Endothelial cell of umbilical vein (primary cell): Measurements from ENCODE around the gene DDOST. TPM values are rescaled to one million over a fixed set of nuclear protein-coding genes. Genes with fewer than 3 reads are reported as not detected.

ENCODE experiments used
- BruUV-seq: library from RNA; stranded (reverse); fragments of 400-500 nt; replicated peaks from 2 replicates; lab custom pipeline; 2021; lab: Mats Ljungman, UMichigan
- CTCF ChIA-PET: fragments of 300-600, 350-600 bp; sonication (Branson Sonifier 250); formaldehyde crosslinking; loops from one replicate; lab custom pipeline; 2021; ENCODE audit warnings: antibody characterized with exemption, inconsistent platforms; lab: Charles Lee
- POLR2A ChIA-PET: fragments of 300-600, 350-600 bp; sonication (Branson Sonifier 250); formaldehyde crosslinking; loops from one replicate; lab custom pipeline; 2021; ENCODE audit warnings: antibody characterized with exemption, inconsistent platforms; lab: Charles Lee
- DNase-seq: peaks from one replicate; pipeline ENCODE4 v3.0.0-alpha.2; 2011; ENCODE audit warnings: low read depth, low spot score
- FAIRE-seq: peaks from 2 replicates; lab custom pipeline; 2011; peaks lifted over from hg19 to GRCh38; lab: Jason Lieb, UNC
- H2AFZ ChIP-seq: 2 replicates; pipeline ENCODE4 v1.6.0; 2012; ENCODE audit warnings: low read depth, low read length, control low read depth, inconsistent platforms
- H3K27ac ChIP-seq: 2 replicates; pipeline ENCODE4 v1.5.1; 2011; ENCODE audit warnings: low read depth, mild to moderate bottlenecking, control low read depth, low read length, moderate library complexity; ENCODE audit not compliant: insufficient read depth
- H3K27me3 ChIP-seq, 2 experiments: 2 replicates each; pipeline versions ENCODE4 v1.6.0 to v1.6.1; 2011; ENCODE audit warnings: low read length in 2 of 2, mixed read lengths in 1 of 2; ENCODE audit not compliant: control insufficient read depth in 2 of 2, insufficient read depth in 2 of 2
- H3K36me3 ChIP-seq, 2 experiments: 2 replicates in 1 of 2; 3 replicates in 1 of 2; pipeline ENCODE4 v1.5.1; 2011; ENCODE audit warnings: low read length in 2 of 2, mild to moderate bottlenecking in 1 of 2, moderate library complexity in 1 of 2; ENCODE audit not compliant: control insufficient read depth in 2 of 2, insufficient read depth in 2 of 2; ENCODE audit errors: extremely low read depth in 1 of 2
- H3K4me1 ChIP-seq: 3 replicates; pipeline ENCODE4 v1.5.1; 2011; ENCODE audit warnings: mild to moderate bottlenecking, low read length; ENCODE audit not compliant: control insufficient read depth, insufficient read depth; ENCODE audit errors: extremely low read depth
- H3K4me2 ChIP-seq: 2 replicates; pipeline ENCODE4 v1.6.1; 2011; ENCODE audit warnings: low read length, control low read depth, mixed read lengths; ENCODE audit not compliant: insufficient read depth
- H3K4me3 ChIP-seq, 3 experiments: fragments of 200-600 bp in 1 of 3; sonication (generic), shearing (Covaris generic) in 1 of 3; replicated peaks in 1 of 3; 2 replicates each; pipeline ENCODE4 v1.5.1; 2011 to 2016; ENCODE audit warnings: control low read depth in 3 of 3, low read length in 3 of 3, mild to moderate bottlenecking in 2 of 3, inconsistent platforms in 1 of 3, low read depth in 1 of 3, moderate library complexity in 1 of 3; ENCODE audit not compliant: insufficient read depth in 1 of 3
- H3K79me2 ChIP-seq: 2 replicates; pipeline ENCODE4 v1.6.0; 2012; ENCODE audit warnings: low read length, inconsistent platforms; ENCODE audit not compliant: control insufficient read depth, insufficient read depth
- H3K9ac ChIP-seq: replicated peaks from 2 replicates; pipeline ENCODE3; 2011; ENCODE audit warnings: low read length, control low read depth; ENCODE audit not compliant: insufficient read depth; ENCODE audit errors: extremely low read depth
- H3K9me1 ChIP-seq: replicated peaks from 3 replicates; pipeline ENCODE4 v1.6.0; 2011; ENCODE audit warnings: mild to moderate bottlenecking, low read length; ENCODE audit not compliant: control insufficient read depth, insufficient read depth; ENCODE audit errors: extremely low read depth
- H3K9me3 ChIP-seq: replicated peaks from 2 replicates; pipeline ENCODE4 v1.5.1; 2012; ENCODE audit warnings: low read length, inconsistent platforms; ENCODE audit not compliant: control insufficient read depth, insufficient read depth
- H4K20me1 ChIP-seq: replicated peaks from 2 replicates; pipeline ENCODE3; 2011; ENCODE audit warnings: mild to moderate bottlenecking, low read length; ENCODE audit not compliant: control insufficient read depth, insufficient read depth; ENCODE audit errors: extremely low read depth
- CTCF ChIP-seq, 2 donors: IDR thresholded peaks; 1 replicate in 1 of 2; 2 replicates in 1 of 2; pipeline ENCODE4 v1.5.1; 2011; ENCODE audit warnings: low read length in 2 of 2, mild to moderate bottlenecking in 2 of 2, moderate library complexity in 2 of 2, control low read depth in 1 of 2, inconsistent platforms in 1 of 2, low read depth in 1 of 2; ENCODE audit not compliant: insufficient read depth in 1 of 2; ENCODE audit errors: extremely low read depth in 1 of 2
- EZH2 ChIP-seq: IDR thresholded peaks from 2 replicates; pipeline ENCODE4 v1.6.1; 2012; ENCODE audit warnings: borderline replicate concordance, low read depth, mild to moderate bottlenecking, moderate library complexity, low read length, inconsistent platforms; ENCODE audit not compliant: severe bottlenecking
- FOS ChIP-seq: IDR thresholded peaks from 2 replicates; pipeline ENCODE4 v1.6.1; 2011; ENCODE audit warnings: mild to moderate bottlenecking, low read length, moderate library complexity, borderline replicate concordance; ENCODE audit not compliant: insufficient read depth
- GATA2 ChIP-seq: IDR thresholded peaks from 2 replicates; pipeline ENCODE4 v1.7.0; 2011; ENCODE audit warnings: low read depth, mild to moderate bottlenecking, moderate library complexity, mixed read lengths, low read length; ENCODE audit not compliant: insufficient read length, insufficient read depth
- JUN ChIP-seq: IDR thresholded peaks from 2 replicates; pipeline ENCODE4 v1.6.1; 2011; ENCODE audit warnings: borderline replicate concordance, low read depth; ENCODE audit not compliant: insufficient read length, insufficient read depth
- MAX ChIP-seq: IDR thresholded peaks from 2 replicates; pipeline ENCODE4 v1.6.1; 2011; ENCODE audit not compliant: insufficient read depth, insufficient read length
- MYC ChIP-seq: IDR thresholded peaks from one replicate; pipeline ENCODE4 v1.6.1; 2011; ENCODE audit warnings: mild to moderate bottlenecking, low read depth, low read length
- POLR2A ChIP-seq: IDR thresholded peaks from 2 replicates; pipeline ENCODE4 v1.6.1; 2012; ENCODE audit warnings: low read depth, mild to moderate bottlenecking, control low read depth, low read length
- POLR2AphosphoS5 ChIP-seq: IDR thresholded peaks from 2 replicates; pipeline ENCODE4 v1.6.1; 2012; ENCODE audit warnings: low read depth, mild to moderate bottlenecking, control low read depth, low read length, moderate library complexity; ENCODE audit not compliant: insufficient read depth
- dilution Hi-C: fragments of 300-500 bp; cut with MboI; formaldehyde crosslinking; loops from one replicate; pipeline ENCODE4 v1.15.0; 2019; ENCODE audit warnings: low sequenced_read_pairs; ENCODE audit not compliant: extremely low pct_ligation_motif_present
- intact Hi-C: fragments of 100-400 bp; cut with micrococcal nuclease; formaldehyde crosslinking; loops from one replicate; pipeline ENCODE4 v1.10.0; 2022
- polyA plus RNA-seq, 4 experiments: library from polyadenylated mRNA; depleted of rRNA in 3 of 4; stranded (reverse) in 3 of 4; unstranded in 1 of 4; fragments of >200 nt; gene quantifications; 2 replicates each; pipeline versions ENCODE4 v1.2.1 to v1.2.3, GENCODE V29; 2011 to 2012; ENCODE audit warnings: missing spikeins in 1 of 4
- total RNA-seq: library from RNA; stranded (reverse); gene quantifications from 2 replicates; pipeline ENCODE4 v1.2.3, GENCODE V29; 2021

DDOST gene
- total and polyA plus RNA-seq, 2 donors (not counting 3 experiments of a cell fraction or from before 2014, with no cell fraction given), result 319 to 533 TPM

DNA sequence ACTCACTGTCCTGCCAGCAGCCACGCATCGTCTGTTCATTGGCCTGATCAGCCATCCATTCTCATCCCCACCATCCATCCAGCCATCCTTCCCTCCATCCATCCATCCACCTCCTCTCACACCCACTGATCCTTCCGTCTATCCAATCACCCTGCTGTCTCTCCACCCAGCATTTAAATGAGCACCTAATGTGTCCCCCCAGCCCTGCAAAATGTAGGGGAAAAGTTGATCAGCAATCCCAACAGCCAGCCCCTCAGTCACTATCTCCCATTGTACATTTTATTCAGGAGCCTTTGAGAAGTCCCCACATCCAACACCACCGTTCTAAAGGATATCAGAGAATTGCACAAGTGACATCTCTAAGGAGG is 11.1 kb upstream of the DDOST start:
- Histone ChIP-seq H3K36me3 (no peaks in the 10 kb centered on the region), H3K27me3 (peaks cover 0 to 3% of the 10 kb centered on the region in 2 experiments), H3K4me3 (no peak overlapping the region), H3K9me3 (no peaks in the 10 kb centered on the region), H3K4me2 (no peak overlapping the region), H4K20me1 (no peaks in the 10 kb centered on the region), H3K9ac (no peak overlapping the region), H3K79me2 (no peaks in the 10 kb centered on the region), H3K27ac (no peak overlapping the region), H3K9me1 (no peaks in the 10 kb centered on the region), H3K4me1 (no peaks in the 10 kb centered on the region), H2AFZ (no peak overlapping the region)
- no peak for TF ChIP-seq POLR2A
- TF ChIP-seq CTCF (IDR thresholded peaks at IDR 0.05; ENCODE audit: extremely low read depth in 1 of 2, insufficient read depth in 1 of 2, low read depth in 1 of 2, low read length in 2 of 2), result no peak
- TF ChIP-seq FOS, result no peak
- no peak for TF ChIP-seq JUN
- TF ChIP-seq POLR2AphosphoS5, result no peak
- TF ChIP-seq EZH2, result no peak
- TF ChIP-seq MYC, result no peak
- no peak for TF ChIP-seq GATA2
- no peak for TF ChIP-seq MAX
- dilution Hi-C loops (no loop called here), intact Hi-C loops (no loop called here)
- DNase-seq, result no peak
- ChIA-PET POLR2A (no interaction called here), CTCF (no interaction called here)
- FAIRE-seq, result no peak
- BruUV-seq, result no TSS peak
